OCI-LY3 (cell line): ENCODE results near the gene SMAP2.

Source experiments
- EZH2phosphoT487 ChIP-seq: fragments of 200-600 bp; shearing (Covaris generic); IDR thresholded peaks from 2 replicates; pipeline ENCODE4 v1.6.1; 2018; ENCODE audit warnings: antibody characterized with exemption, mixed run types, low read depth
- TF ChIP-seq, protein P1 (sequence below): fragments of 200-600, 300-600 bp; sonication (generic); IDR thresholded peaks from 2 replicates; pipeline ENCODE4 v1.5.1; 2014; ENCODE audit warnings: antibody characterized with exemption, low read length, low read depth

DNA sequence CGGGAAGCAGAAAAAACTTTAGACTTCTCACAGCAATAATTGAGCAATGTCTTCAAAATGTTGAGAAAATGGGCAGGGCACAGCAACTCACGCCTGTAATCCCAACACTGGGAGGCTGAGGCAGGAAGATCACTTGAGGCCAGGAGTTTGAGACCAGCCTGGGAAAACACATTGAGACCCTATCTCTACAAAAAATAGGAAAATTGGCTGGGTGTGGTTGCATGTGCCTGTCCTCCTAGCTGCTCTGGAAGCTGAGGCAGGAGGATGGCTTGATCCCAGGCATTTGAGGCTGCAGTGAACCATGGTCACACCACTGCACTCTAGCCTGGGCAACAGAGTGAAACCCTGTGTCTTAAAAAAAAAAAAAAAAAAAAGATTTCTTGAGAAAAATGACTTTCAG lies 95.8 kb downstream of the SMAP2 start:
- TF ChIP-seq, protein P1, sequence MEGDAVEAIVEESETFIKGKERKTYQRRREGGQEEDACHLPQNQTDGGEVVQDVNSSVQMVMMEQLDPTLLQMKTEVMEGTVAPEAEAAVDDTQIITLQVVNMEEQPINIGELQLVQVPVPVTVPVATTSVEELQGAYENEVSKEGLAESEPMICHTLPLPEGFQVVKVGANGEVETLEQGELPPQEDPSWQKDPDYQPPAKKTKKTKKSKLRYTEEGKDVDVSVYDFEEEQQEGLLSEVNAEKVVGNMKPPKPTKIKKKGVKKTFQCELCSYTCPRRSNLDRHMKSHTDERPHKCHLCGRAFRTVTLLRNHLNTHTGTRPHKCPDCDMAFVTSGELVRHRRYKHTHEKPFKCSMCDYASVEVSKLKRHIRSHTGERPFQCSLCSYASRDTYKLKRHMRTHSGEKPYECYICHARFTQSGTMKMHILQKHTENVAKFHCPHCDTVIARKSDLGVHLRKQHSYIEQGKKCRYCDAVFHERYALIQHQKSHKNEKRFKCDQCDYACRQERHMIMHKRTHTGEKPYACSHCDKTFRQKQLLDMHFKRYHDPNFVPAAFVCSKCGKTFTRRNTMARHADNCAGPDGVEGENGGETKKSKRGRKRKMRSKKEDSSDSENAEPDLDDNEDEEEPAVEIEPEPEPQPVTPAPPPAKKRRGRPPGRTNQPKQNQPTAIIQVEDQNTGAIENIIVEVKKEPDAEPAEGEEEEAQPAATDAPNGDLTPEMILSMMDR: no peak
- TF ChIP-seq EZH2phosphoT487: no peak
